Activated CD8-positive, alpha-beta T cell treated with anti-CD3 and anti-CD28 coated beads for 36 hours (primary cell): Measurements from ENCODE around the gene CCDC116. TPM values are rescaled to one million over a fixed set of nuclear protein-coding genes. Genes with fewer than 3 reads are reported as not detected.
A peak's percentile ranks its signal among the peaks of the same experiment; 100 is the strongest.

Source experiments
- ATAC-seq: fragments of 200-7000 bp; cut with Tn5 transposase; one replicate; pipeline ENCODE4 v1.10.0; 2021; ENCODE audit warnings: mild to moderate bottlenecking, moderate library complexity
- CTCF ChIA-PET: fragments of 350-600 bp; sonication (Branson Sonifier 250); formaldehyde crosslinking; loops from one replicate; lab custom pipeline; 2021; ENCODE audit warnings: antibody characterized with exemption; lab: Charles Lee
- POLR2A ChIA-PET: fragments of 350-600 bp; sonication (Branson Sonifier 250); formaldehyde crosslinking; loops from one replicate; lab custom pipeline; 2021; ENCODE audit warnings: antibody characterized with exemption; lab: Charles Lee
- DNase-seq: peaks from one replicate; pipeline ENCODE4 v3.0.0-alpha.2; 2020
- H3K27ac Mint-ChIP-seq: one replicate; pipeline ENCODE4 v1.8.0; 2021; ENCODE audit warnings: mild to moderate bottlenecking, mixed read lengths
- H3K27me3 Mint-ChIP-seq: one replicate; pipeline ENCODE4 v1.8.0; 2021; ENCODE audit warnings: mixed read lengths
- H3K36me3 Mint-ChIP-seq: one replicate; pipeline ENCODE4 v1.8.0; 2021; ENCODE audit warnings: low read depth, mixed read lengths
- H3K4me1 Mint-ChIP-seq: one replicate; pipeline ENCODE4 v1.8.0; 2021; ENCODE audit warnings: low read depth, mixed read lengths
- H3K4me3 Mint-ChIP-seq: one replicate; pipeline ENCODE4 v1.8.0; 2021; ENCODE audit warnings: mild to moderate bottlenecking, moderate library complexity, mixed read lengths
- H3K9me3 Mint-ChIP-seq: one replicate; pipeline ENCODE4 v1.8.0; 2021; ENCODE audit warnings: mixed read lengths
- intact Hi-C: fragments of 100-400 bp; cut with micrococcal nuclease; formaldehyde crosslinking; loops from one replicate; pipeline ENCODE4 v1.10.0; 2022
- total RNA-seq, 2 experiments: library from RNA; stranded (reverse); gene quantifications; one replicate each; pipeline ENCODE4 v1.2.3, GENCODE V29; 2021
- TF ChIP-seq, protein P1 (sequence below): fragments of 200-600 bp; IDR thresholded peaks from one replicate; pipeline ENCODE4 v1.8.0; 2022; ENCODE audit warnings: antibody characterized with exemption, mild to moderate bottlenecking

The CCDC116 gene
- total RNA-seq, 2 experiments from 2014 or later: 0.45 TPM; not detected in 1

DNA sequence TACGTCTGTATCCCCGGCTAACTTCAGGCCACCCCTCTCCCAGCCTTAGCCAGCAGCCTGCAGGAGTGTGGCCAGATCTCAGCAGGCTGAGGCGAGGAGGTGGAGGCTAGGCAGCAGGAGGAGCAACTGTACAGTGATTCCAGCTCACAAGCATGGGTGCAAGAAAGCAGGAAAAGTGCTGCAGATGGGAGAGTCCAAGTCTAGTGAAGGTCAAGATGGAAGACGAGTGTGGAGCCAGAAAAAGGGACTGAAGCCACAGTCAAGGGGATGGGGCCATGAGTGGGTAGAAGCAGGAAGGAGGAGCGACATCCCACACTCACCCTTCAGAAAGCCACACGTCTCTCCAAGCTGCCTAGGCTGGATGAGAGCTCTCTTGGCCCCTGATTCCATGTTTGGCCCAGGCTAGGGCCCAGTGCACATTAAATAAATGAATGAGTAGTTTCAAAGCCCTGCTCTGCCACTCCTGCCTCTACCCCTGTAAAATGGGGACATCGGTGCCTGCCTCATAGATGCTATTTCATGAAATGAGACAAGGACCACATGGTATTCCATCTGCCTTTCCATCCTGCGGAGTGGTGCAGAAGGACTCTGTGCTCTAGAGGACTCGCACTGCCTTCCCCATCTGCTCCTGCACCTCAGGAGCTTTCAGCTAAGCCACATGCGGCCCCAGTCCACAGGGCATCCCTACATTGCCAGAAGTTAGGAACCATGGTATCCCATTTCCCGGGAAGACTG is 5.7 kb upstream of the CCDC116 start:
- no peak for ATAC-seq
- Mint-ChIP-seq H3K9me3 (no peaks in the 10 kb centered on the region), H3K4me1 (peaks cover 42% of the 10 kb centered on the region), H3K27me3 (no peaks in the 10 kb centered on the region), H3K27ac (peak overlapping the region; percentile 65), H3K36me3 (peaks cover 32% of the 10 kb centered on the region), H3K4me3 (peak overlapping the region; percentile 86)
- POLR2A ChIA-PET: interaction anchor here (0.8 to 6.9 kb wide), 6 partner anchors 8 to 61 kb away, joined by 3 to 98 read pairs (median 8); partner anchors contain the start of genes SDF2L1 and UBE2L3
- TF ChIP-seq, protein P1, sequence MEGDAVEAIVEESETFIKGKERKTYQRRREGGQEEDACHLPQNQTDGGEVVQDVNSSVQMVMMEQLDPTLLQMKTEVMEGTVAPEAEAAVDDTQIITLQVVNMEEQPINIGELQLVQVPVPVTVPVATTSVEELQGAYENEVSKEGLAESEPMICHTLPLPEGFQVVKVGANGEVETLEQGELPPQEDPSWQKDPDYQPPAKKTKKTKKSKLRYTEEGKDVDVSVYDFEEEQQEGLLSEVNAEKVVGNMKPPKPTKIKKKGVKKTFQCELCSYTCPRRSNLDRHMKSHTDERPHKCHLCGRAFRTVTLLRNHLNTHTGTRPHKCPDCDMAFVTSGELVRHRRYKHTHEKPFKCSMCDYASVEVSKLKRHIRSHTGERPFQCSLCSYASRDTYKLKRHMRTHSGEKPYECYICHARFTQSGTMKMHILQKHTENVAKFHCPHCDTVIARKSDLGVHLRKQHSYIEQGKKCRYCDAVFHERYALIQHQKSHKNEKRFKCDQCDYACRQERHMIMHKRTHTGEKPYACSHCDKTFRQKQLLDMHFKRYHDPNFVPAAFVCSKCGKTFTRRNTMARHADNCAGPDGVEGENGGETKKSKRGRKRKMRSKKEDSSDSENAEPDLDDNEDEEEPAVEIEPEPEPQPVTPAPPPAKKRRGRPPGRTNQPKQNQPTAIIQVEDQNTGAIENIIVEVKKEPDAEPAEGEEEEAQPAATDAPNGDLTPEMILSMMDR: no peak
- intact Hi-C loops: no loop called here
- DNase-seq: no peak
- CTCF ChIA-PET: interaction anchor here (0.9 to 6.5 kb wide), 3 partner anchors 16 to 56 kb away, joined by 3 to 37 read pairs (median 3); no protein-coding TSS in a partner anchor

DNA sequence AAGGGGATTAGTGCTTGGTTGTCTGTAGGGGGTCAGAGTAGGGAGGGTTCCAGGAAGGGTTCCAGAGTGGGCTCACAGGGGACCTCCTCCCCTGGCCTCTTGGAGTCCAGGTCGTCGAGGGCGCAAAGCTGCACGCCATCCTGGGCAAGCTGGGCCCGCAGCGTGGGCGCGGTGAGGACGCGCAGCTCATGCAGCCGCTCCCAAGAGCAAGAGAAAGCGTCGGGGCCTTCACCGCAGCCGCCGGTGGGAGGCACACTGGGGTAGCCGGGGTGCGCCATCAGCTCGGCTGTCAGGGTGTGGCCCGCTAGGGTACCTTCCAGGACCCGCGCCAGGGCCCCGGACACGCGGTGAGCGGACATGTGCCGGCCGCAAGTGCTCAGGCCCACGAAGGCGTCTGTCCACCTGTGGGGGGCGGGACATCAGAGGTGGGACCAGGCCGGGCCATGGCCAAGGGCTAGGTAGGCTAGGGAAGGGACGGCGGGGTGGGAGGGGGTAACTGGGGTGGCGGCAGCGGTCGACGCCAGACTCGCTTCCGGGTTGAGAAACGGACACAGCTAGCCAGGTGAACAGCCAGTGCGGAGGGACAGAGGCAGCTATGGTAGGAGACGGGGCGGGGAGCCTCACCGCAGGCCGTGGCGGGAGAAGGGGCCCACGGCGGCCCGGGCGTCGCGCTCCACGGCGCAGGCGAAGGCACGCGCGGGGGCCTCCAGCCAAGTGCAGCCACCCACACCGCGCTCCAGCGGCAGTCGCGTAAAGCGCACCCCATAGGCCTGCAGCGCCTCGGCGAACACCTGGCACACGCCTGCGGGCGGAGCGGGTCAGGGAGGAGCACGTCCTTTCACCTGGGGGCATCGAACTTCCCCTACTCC is 3.9 kb upstream of the CCDC116 start:
- ChIA-PET POLR2A (interaction anchor here (1.0 to 6.9 kb wide), 15 partner anchors 10 to 60 kb away, joined by 3 to 98 read pairs (median 4); partner anchors contain the start of genes SDF2L1 and UBE2L3), CTCF (interaction anchor here (0.8 to 6.5 kb wide), 18 partner anchors 8 to 175 kb away, joined by 3 to 78 read pairs (median 8); partner anchors contain the start of gene SDF2L1)
- no peak for DNase-seq
- no peaks in the 10 kb centered on the region for H3K27me3 Mint-ChIP-seq
- ATAC-seq: peak; percentile 5
- peaks cover 47% of the 10 kb centered on the region for H3K4me1 Mint-ChIP-seq
- no peaks in the 10 kb centered on the region for H3K9me3 Mint-ChIP-seq
- H3K27ac Mint-ChIP-seq: peak overlapping the region; percentile 94
- intact Hi-C loops: no loop called here
- TF ChIP-seq, protein P1: no peak
- peaks cover 27% of the 10 kb centered on the region for H3K36me3 Mint-ChIP-seq
- peak overlapping the region; percentile 86 for H3K4me3 Mint-ChIP-seq

DNA sequence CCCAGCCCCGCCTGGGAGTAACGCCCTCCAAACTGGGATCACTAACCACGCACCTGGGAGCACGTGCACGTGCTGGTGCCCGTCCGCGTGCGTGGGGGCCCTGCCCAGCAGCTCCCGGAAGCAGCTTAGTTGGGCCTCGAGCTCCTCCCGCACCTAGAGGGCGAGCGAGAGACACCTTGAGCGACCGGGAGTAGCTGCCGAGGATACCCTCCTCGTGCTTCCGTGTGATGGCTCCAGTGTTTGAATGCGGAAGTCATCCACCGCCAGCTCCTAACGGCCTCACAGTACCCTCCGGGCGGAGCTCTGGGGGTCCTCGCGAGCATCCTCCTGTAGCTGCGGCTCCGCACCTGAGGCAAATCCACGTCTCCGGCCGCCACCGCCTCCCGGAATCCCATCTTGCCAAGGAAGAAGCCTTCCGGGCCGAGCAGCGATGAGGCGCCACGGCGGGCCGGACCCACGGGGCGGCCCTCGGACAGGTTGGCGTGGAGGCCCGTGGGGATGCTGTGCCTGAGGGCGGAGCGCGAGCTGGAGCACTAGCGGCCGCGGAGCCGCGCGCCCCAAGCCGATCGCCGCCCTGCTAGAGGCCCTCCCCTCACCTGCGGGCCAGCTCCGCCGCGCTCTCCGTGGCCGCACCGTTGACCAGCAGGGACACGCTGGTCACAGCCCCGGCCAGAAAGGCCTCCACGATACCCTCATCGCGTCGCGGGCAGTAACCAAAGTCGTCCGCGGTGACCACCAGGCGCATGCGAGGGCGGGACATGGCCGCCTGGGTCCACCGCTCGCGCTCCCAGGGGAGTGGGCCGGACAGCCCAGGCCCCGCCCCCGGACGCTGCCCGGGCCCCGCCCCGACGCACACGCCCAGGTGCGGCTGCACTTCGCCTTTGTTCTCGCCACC is 3.1 kb upstream of the CCDC116 start, which contains the start of gene YDJC:
TSS of gene YDJC (minus strand) at position 768 of the 895 bp plus-strand sequence. CDS start at position 760, 8 bp downstream.
- Mint-ChIP-seq H3K36me3 (peaks cover 27% of the 10 kb centered on the region), H3K4me1 (peaks cover 47% of the 10 kb centered on the region), H3K4me3 (peak within 1 kb of the TSS; percentile 86), H3K9me3 (no peaks in the 10 kb centered on the region), H3K27me3 (no peaks in the 10 kb centered on the region), H3K27ac (peak within 1 kb of the TSS; percentile 95)
- ATAC-seq (peak; percentile 87), DNase-seq (peak; percentile 96)
- ChIA-PET CTCF (interaction anchor here (0.7 to 5.3 kb wide), 18 partner anchors 9 to 175 kb away, joined by 3 to 78 read pairs (median 7); partner anchors contain the start of gene SDF2L1), POLR2A (interaction anchor here (0.9 to 6.9 kb wide), 15 partner anchors 10 to 238 kb away, joined by 3 to 98 read pairs (median 4); partner anchors contain the start of genes MAPK1, SDF2L1 and UBE2L3)
- TF ChIP-seq, protein P1: peak; percentile 36
- intact Hi-C loops: no loop called here

DNA sequence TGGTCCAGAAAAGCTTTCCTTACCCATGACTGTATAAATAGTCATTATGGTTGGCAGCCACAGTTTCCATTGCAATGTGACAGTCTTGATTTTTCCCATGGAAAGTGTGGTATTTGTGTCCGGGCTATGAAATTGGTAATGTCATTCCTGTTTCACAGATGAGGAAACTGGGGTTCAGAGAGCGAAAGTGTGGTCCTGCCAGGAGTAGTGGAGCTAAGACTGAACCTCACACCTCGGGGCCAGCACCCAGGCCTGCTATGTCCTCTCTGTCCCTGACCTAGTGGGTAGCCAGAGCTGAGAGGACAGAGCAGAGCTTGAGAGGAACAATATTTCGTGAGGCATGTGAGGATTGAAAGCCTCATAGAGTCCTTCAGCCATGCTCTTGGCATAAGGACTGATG is 1.5 kb upstream of the CCDC116 start:
- ChIA-PET POLR2A (interaction anchor here (0.7 to 6.9 kb wide), 5 partner anchors 10 to 63 kb away, joined by 3 to 98 read pairs (median 4); partner anchors contain the start of genes SDF2L1 and UBE2L3), CTCF (interaction anchor here (0.9 to 5.3 kb wide), 5 partner anchors 8 to 49 kb away, joined by 3 to 78 read pairs (median 8); partner anchors contain the start of gene SDF2L1)
- Mint-ChIP-seq H3K4me3 (peak overlapping the region; percentile 47), H3K4me1 (peaks cover 36% of the 10 kb centered on the region), H3K36me3 (peaks cover 27% of the 10 kb centered on the region), H3K27ac (no peak overlapping the region), H3K27me3 (no peaks in the 10 kb centered on the region), H3K9me3 (no peaks in the 10 kb centered on the region)
- TF ChIP-seq, protein P1: no peak
- DNase-seq (no peak), ATAC-seq (no peak)
- intact Hi-C loops: no loop called here
